Keratinocyte (primary cell): Measurements from ENCODE around the gene NF1. TPM values are rescaled to one million over a fixed set of nuclear protein-coding genes. Genes with fewer than 3 reads are reported as not detected.
A peak's percentile ranks its signal among the peaks of the same experiment; 100 is the strongest.
"Not testable (repeated sequence)": the region's sequence is repeated elsewhere in the genome, so short reads cannot be mapped to it uniquely, and the experiment has no call there.

Source experiments
- DNase-seq: peaks from one replicate; pipeline ENCODE4 v3.0.0-alpha.2; 2011; ENCODE audit warnings: low read depth, missing footprints, low spot score
- FAIRE-seq: peaks from 2 replicates; lab custom pipeline; 2011; peaks lifted over from hg19 to GRCh38; lab: Jason Lieb, UNC
- H2AFZ ChIP-seq: 2 replicates; pipeline ENCODE4 v1.6.0; 2012; ENCODE audit warnings: low read length, control low read depth, inconsistent platforms; ENCODE audit not compliant: control insufficient read depth
- H3K27ac ChIP-seq: 2 replicates; pipeline ENCODE4 v1.5.1; 2011; ENCODE audit warnings: low read length; ENCODE audit not compliant: control insufficient read depth, insufficient read depth
- H3K27me3 ChIP-seq: 3 replicates; pipeline ENCODE4 v1.6.0; 2011; ENCODE audit warnings: low read length; ENCODE audit not compliant: control insufficient read depth, insufficient read depth; ENCODE audit errors: extremely low read depth
- H3K36me3 ChIP-seq, 2 experiments: 2 replicates in 1 of 2; 3 replicates in 1 of 2; pipeline ENCODE4 v1.5.1; 2011; ENCODE audit warnings: low read length in 2 of 2, mild to moderate bottlenecking in 1 of 2; ENCODE audit not compliant: control insufficient read depth in 2 of 2, insufficient read depth in 2 of 2; ENCODE audit errors: extremely low read depth in 1 of 2
- H3K4me1 ChIP-seq: 3 replicates; pipeline ENCODE4 v1.5.1; 2011; ENCODE audit warnings: low read length; ENCODE audit not compliant: control insufficient read depth, insufficient read depth; ENCODE audit errors: extremely low read depth
- H3K4me2 ChIP-seq: 3 replicates; pipeline ENCODE4 v1.6.0; 2011; ENCODE audit warnings: low read depth, low read length; ENCODE audit not compliant: control insufficient read depth, insufficient read depth; ENCODE audit errors: extremely low read depth
- H3K4me3 ChIP-seq, 3 experiments: fragments of 200-600 bp in 1 of 3; sonication (generic) in 1 of 3; 2 replicates in 2 of 3; 3 replicates in 1 of 3; pipeline ENCODE4 v1.5.1; 2011 to 2016; ENCODE audit warnings: low read length in 3 of 3, mild to moderate bottlenecking in 3 of 3, control low read depth in 2 of 3, inconsistent platforms in 1 of 3, low read depth in 1 of 3, mixed read lengths in 1 of 3, mixed run types in 1 of 3, moderate library complexity in 1 of 3; ENCODE audit not compliant: control insufficient read depth in 2 of 3, insufficient read depth in 2 of 3; ENCODE audit errors: extremely low read depth in 1 of 3
- H3K79me2 ChIP-seq: 2 replicates; pipeline ENCODE4 v1.6.0; 2012; ENCODE audit warnings: low read length; ENCODE audit not compliant: control insufficient read depth, insufficient read depth
- H3K9ac ChIP-seq: 3 replicates; pipeline ENCODE4 v1.6.0; 2011; ENCODE audit warnings: low read length; ENCODE audit not compliant: control insufficient read depth, insufficient read depth; ENCODE audit errors: extremely low read depth
- H3K9me1 ChIP-seq: 3 replicates; pipeline ENCODE4 v1.6.0; 2011; ENCODE audit warnings: low read length; ENCODE audit not compliant: control insufficient read depth, insufficient read depth; ENCODE audit errors: extremely low read depth
- H3K9me3 ChIP-seq: 2 replicates; pipeline ENCODE4 v1.5.1; 2012; ENCODE audit warnings: low read depth, low read length; ENCODE audit not compliant: control insufficient read depth
- H4K20me1 ChIP-seq: 3 replicates; pipeline ENCODE4 v1.6.0; 2011; ENCODE audit warnings: low read length; ENCODE audit not compliant: control insufficient read depth, insufficient read depth; ENCODE audit errors: extremely low read depth
- CTCF ChIP-seq, 3 experiments: IDR thresholded peaks in 1 of 3; conservative IDR thresholded peaks in 1 of 3; optimal IDR thresholded peaks in 1 of 3; 2 replicates in 2 of 3; 3 replicates in 1 of 3; pipeline versions ENCODE3 to v1.5.1; 2011; ENCODE audit warnings: low read length in 3 of 3, mild to moderate bottlenecking in 3 of 3, moderate library complexity in 2 of 3, control low read depth in 1 of 3, inconsistent platforms in 1 of 3; ENCODE audit not compliant: insufficient read depth in 2 of 3; ENCODE audit errors: extremely low read depth in 1 of 3
- EZH2 ChIP-seq: IDR thresholded peaks from one replicate; pipeline ENCODE4 v1.6.1; 2012; ENCODE audit warnings: inconsistent platforms, mild to moderate bottlenecking, low read length, moderate library complexity
- dilution Hi-C: fragments of 300-500 bp; cut with MboI; formaldehyde crosslinking; loops from one replicate; pipeline ENCODE4 v1.7.0; 2020; ENCODE audit warnings: low sequenced_read_pairs; ENCODE audit not compliant: extremely low pct_ligation_motif_present
- polyA plus RNA-seq, 5 experiments: library from polyadenylated mRNA; depleted of rRNA in 3 of 5; stranded (reverse) in 3 of 5; stranded (forward) in 1 of 5; unstranded in 1 of 5; fragments of >200 nt; gene quantifications; 1 replicate in 1 of 5; 2 replicates in 3 of 5; 3 replicates in 1 of 5; pipeline versions ENCODE4 v1.2.1 to v1.2.3, GENCODE V29; 2011 to 2012; ENCODE audit warnings: missing spikeins in 2 of 5, low read depth in 1 of 5, low replicate concordance in 1 of 5

Gene NF1
- polyA plus RNA-seq, 1 donor (not counting 4 experiments of a cell fraction or from before 2014, with no cell fraction given): 26.7 TPM

- no peaks in the 10 kb centered on the region for H4K20me1 ChIP-seq
- H2AFZ ChIP-seq: no peak overlapping the region
- no peak overlapping the region for H3K9ac ChIP-seq
- H3K27ac ChIP-seq: no peak overlapping the region
- peaks cover 2% of the 10 kb centered on the region for H3K79me2 ChIP-seq
- no peak for FAIRE-seq
- no peak overlapping the region for H3K4me3 ChIP-seq
- H3K4me2 ChIP-seq: peak overlapping the region; percentile 33
- TF ChIP-seq EZH2: no peak
- no peak for TF ChIP-seq CTCF (optimal IDR thresholded peaks at IDR 0.05 in 1 of 3, IDR thresholded peaks at IDR 0.05 in 1 of 3, conservative IDR thresholded peaks at IDR 0.05 in 1 of 3; ENCODE audit: extremely low read depth in 1 of 3, insufficient read depth in 2 of 3, low read length in 3 of 3)
- H3K36me3 ChIP-seq: no peaks in the 10 kb centered on the region
- H3K9me3 ChIP-seq: no peaks in the 10 kb centered on the region
- dilution Hi-C loops: no loop called here
- H3K9me1 ChIP-seq: no peaks in the 10 kb centered on the region
- peaks cover 9% of the 10 kb centered on the region for H3K4me1 ChIP-seq
- no peaks in the 10 kb centered on the region for H3K27me3 ChIP-seq
- DNase-seq: no peak
Measured at GRCh38 chr17:31195305-31195704, 100.5 kb downstream of the NF1 start.

- no peaks in the 10 kb centered on the region for H3K27me3 ChIP-seq
- H3K79me2 ChIP-seq: peaks cover 2% of the 10 kb centered on the region
- no peaks in the 10 kb centered on the region for H3K9me3 ChIP-seq
- TF ChIP-seq EZH2: no peak
- no peak for TF ChIP-seq CTCF (optimal IDR thresholded peaks at IDR 0.05 in 1 of 3, IDR thresholded peaks at IDR 0.05 in 1 of 3, conservative IDR thresholded peaks at IDR 0.05 in 1 of 3; ENCODE audit: extremely low read depth in 1 of 3, insufficient read depth in 2 of 3, low read length in 3 of 3)
- peak overlapping the region; percentile 60 for H3K27ac ChIP-seq
- H2AFZ ChIP-seq: no peak overlapping the region
- H3K36me3 ChIP-seq: no peaks in the 10 kb centered on the region
- peak; percentile 58 for FAIRE-seq
- dilution Hi-C loops: no loop called here
- H3K4me1 ChIP-seq: peaks cover 6% of the 10 kb centered on the region
- H3K9ac ChIP-seq: no peak overlapping the region
- H3K4me2 ChIP-seq: no peak overlapping the region
- H3K4me3 ChIP-seq: no peak overlapping the region
- no peaks in the 10 kb centered on the region for H4K20me1 ChIP-seq
- no peak for DNase-seq
- no peaks in the 10 kb centered on the region for H3K9me1 ChIP-seq
Measured at GRCh38 chr17:31198026-31198425, 103.2 kb downstream of the NF1 start.

- H3K4me2 ChIP-seq, H3K9me1 ChIP-seq, H3K9ac ChIP-seq, H4K20me1 ChIP-seq, H3K4me1 ChIP-seq, FAIRE-seq, H3K79me2 ChIP-seq, H3K36me3 ChIP-seq, H3K9me3 ChIP-seq, DNase-seq, dilution Hi-C loops, H2AFZ ChIP-seq, H3K27me3 ChIP-seq, H3K4me3 ChIP-seq: not testable (repeated sequence)
- H3K27ac ChIP-seq: peak overlapping the region; percentile 60
Measured at GRCh38 chr17:31198666-31199065, 103.9 kb downstream of the NF1 start.
